Fibroblast of the aortic adventitia (primary cell): Measurements from ENCODE around the gene ASB10. TPM values are rescaled to one million over a fixed set of nuclear protein-coding genes. Genes with fewer than 3 reads are reported as not detected.

Experiments
- DNase-seq: peaks from one replicate; pipeline ENCODE4 v3.0.0-alpha.2; 2010; ENCODE audit warnings: low read depth
- H3K4me3 ChIP-seq: 2 replicates; pipeline ENCODE4 v1.5.1; 2011; ENCODE audit warnings: low read depth, mild to moderate bottlenecking, control low read depth, low read length, moderate library complexity
- total RNA-seq: library from RNA; depleted of rRNA; stranded (reverse); fragments of >200 nt; gene quantifications from 2 replicates; pipeline ENCODE4 v1.2.3, GENCODE V29; 2012; ENCODE audit warnings: low replicate concordance
- TF ChIP-seq, protein P1 (sequence below): IDR thresholded peaks from 2 replicates; pipeline ENCODE4 v1.5.1; 2011; ENCODE audit warnings: mild to moderate bottlenecking, low read length, control low read depth, inconsistent platforms; ENCODE audit not compliant: insufficient read depth

Gene ASB10
- total RNA-seq, 1 donor, result not detected

DNA sequence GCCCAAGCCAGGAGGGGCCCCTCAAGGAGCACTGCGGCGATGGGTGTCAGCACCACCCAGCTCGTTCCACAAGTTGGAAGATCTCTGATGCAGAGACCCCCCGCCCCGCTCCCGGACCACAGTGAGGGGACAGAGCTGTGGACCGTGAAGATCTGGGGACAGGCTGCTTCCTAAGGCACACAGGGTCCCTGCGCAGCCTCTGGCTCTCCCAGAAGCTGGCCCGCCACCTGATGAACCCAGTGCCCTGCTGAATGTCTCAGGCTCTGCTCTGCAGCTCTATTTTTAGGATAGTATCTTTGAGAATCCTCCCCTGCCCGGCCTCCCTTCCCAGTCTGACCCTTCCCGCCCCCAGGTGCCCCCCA, 49.3 kb downstream of the ASB10 start:
- DNase-seq, result no peak
- TF ChIP-seq, protein P1, sequence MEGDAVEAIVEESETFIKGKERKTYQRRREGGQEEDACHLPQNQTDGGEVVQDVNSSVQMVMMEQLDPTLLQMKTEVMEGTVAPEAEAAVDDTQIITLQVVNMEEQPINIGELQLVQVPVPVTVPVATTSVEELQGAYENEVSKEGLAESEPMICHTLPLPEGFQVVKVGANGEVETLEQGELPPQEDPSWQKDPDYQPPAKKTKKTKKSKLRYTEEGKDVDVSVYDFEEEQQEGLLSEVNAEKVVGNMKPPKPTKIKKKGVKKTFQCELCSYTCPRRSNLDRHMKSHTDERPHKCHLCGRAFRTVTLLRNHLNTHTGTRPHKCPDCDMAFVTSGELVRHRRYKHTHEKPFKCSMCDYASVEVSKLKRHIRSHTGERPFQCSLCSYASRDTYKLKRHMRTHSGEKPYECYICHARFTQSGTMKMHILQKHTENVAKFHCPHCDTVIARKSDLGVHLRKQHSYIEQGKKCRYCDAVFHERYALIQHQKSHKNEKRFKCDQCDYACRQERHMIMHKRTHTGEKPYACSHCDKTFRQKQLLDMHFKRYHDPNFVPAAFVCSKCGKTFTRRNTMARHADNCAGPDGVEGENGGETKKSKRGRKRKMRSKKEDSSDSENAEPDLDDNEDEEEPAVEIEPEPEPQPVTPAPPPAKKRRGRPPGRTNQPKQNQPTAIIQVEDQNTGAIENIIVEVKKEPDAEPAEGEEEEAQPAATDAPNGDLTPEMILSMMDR, result no peak
- no peak overlapping the region for H3K4me3 ChIP-seq

DNA sequence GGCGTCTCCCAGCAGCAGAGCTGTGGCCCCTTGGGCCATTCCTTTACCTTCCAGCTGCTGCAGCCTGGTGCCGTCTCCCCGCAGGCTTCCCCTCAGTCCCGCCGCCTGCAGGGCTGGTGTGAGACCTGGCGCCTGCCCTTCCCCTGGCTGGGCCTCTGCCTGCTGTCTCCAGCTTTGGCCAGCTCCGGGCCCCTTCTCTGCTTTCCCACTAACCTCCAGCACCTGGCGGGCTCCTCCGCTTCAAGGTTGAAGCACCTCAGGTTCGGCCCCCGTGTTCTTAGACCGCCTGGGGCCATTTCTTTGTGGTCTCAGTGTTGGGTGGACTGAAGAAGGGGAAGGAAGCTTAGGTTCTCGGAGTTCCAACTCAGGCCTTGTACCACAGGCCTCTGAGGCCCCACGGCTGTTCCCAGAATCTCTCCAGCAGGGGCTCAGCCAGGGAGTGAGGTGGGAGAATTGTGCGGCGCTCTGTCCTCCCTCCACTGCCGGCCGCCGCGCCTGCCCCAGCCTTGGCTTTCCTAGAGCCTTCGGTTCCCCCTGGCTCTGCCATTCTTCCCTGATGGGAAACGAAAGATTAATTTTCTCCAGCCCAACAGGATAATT, 49.9 kb downstream of the ASB10 start:
- TF ChIP-seq, protein P1, result no peak
- no peak overlapping the region for H3K4me3 ChIP-seq
- DNase-seq, result no peak

DNA sequence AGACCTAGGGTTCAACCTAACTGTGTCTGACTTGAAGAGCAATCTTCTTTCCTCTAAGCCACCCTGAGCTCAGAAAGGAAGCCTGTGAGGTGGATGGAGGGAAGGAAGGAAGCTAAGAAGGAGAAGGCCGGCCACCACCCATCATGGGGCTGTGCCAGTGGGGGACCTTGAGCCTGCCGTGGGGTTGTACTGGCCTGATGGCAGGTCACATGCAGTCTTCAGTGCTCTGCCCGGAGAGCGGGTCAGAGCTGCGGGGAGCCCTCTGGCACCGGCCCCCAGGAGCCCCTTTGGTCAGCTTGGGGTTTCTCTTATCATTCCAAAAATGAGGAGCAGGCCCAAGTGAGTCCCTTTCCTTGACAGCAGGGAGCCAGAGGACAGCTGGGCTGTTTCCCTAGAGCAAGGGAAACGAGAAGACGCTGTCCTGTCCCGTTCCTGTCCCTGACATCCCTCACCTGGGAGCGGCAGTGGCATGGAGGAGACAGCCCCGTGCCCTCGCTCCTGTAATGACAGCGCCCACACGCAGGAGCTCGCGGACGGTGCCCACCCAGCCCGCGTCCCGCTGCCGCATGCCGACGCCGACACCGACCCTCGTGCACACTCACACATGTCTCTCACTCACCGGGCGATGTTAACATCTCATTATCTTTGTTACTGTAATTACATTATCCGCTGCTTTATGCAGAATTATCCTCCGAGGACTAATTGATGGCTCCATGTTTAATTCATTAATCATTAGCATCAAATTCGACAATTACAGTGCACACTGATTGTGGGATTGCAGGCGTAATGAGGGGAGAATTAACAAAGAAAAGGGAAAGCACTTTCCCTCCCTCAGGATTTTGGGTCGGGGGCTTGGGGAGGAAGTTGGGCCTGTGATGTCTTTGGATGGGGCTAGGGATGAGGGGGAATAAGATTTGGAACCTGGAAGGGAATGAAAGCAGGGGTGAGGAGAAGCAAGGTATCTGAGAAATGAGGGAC, 50.9 kb downstream of the ASB10 start:
- no peak overlapping the region for H3K4me3 ChIP-seq
- DNase-seq, result no peak
- TF ChIP-seq, protein P1, result no peak

DNA sequence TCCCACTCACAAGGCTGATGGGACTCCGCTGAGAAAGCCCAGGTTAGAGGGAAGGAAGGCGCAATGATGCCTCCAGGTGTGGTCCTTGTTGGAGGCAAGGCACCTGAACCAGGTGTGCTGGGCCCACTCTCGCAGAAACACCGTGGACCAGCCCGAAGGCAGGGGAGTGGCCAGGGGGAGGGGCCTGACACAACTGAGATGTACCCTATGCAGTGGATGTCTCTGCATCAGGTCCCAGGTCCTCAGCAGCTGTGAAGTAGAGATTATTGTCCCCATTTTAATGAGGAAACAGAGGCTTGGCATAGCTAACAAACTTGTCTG, 51.6 kb downstream of the ASB10 start:
- no peak for DNase-seq
- TF ChIP-seq, protein P1, result no peak
- H3K4me3 ChIP-seq, result no peak overlapping the region

DNA sequence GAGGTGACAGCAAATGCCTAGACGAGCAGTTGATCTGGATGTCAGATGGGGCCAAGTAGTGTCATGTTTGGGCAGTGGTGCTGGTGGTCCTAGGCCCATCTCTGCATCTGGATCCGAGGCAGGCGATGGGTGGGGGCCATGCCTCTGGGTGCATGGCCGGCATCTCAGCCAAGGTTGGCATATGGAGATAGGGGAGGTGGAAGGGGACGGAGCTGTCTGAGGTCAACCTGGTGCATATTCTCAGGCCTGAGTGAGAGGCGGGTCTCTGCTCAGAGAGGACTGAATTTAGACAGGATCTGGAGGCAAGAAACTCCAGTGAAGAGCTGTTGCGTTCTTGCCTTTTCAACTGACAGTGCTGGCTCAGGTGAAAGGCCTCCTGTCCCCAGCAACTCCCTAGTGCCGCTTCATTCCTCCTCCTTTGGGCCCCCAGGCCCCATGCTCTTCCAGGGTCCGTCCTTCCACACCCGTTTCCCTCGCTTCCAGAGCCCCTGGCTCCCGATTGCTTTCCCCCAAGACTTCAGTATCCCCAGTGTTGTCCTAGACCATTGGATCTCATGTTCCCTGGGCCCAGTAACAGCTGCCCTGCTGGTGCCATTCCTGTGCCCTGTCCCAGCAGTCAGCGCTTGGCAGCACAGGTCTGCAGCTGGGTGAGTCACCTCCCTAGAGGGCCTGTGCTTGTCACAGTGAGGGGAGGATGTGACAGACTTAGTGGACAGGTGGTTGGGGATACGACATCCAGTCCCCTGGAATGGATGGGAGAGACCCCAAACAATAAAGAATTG, 52.1 kb downstream of the ASB10 start:
- TF ChIP-seq, protein P1, result no peak

DNA sequence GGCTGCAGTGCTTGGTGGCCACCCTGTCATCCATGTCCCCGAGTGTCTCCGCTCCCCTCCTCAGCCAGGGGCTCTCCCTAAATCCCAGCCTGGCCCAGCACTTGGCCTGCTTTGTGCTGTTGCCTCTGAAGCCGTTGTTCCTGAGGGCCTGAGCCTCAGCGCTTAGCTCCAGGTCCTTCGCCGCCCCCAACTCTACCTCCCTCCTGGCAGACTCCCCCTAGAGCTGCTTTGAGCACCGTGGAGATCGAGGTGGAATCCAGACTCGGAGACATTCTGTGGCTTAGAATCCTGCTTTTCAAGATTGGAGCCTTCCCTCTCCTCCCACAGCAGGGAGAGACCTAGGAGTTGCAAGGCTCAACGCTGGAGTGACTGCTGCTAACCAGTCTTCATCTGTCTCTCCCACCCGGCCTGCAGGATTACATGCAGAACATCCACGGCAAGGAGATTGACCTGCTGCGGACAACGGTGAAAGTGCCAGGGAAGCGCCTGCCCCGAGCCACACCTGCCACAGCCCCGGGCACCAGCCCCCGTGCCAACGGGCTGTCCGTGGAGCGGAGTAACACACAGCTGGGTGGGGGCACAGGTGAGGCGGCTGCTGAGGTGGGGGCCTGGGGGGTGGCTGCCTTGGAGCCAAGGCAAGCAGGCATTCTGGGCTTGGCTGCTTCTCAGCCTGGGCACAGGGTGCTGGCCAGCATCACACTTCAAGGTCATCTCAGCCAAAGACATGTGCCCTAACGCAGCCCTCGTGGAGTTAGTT, 52.9 kb downstream of the ASB10 start:
- no peak for DNase-seq
- TF ChIP-seq, protein P1, result no peak
- H3K4me3 ChIP-seq, result no peak overlapping the region

More for the DNA sequence above, 52.1 kb downstream of the ASB10 start:
- DNase-seq, result no peak
- H3K4me3 ChIP-seq, result no peak overlapping the region
